ENCODE data around the gene RNF123.

The RNF123 gene

DNA sequence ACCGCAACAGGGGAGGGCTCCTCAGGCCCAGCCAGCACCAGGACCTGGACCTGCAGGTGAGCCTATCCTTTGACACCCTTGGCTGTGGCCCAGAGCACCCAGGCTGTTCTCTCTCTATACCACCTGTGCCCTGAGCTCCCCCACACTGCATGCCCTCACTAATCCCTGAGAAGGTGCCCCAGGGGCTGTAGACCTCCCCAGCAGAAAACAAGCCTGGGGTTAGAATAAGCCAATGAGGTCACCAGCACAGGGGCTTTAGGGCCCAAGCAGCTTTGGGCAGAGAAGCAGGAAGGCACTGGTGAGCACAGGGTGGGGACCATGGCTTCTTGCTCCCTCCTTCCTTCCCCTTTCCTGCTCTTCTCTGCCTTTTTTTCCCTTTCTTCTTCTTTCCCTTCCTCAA, 25.5 kb upstream of the RNF123 start:
- Histone ChIP-seq H3K9ac (ENCODE audit: low read depth, low read length, poor library complexity, severe bottlenecking) (no peak overlapping the region), H3K9me2 (replicated peaks; ENCODE audit: low read depth, low read length) (no peaks in the 10 kb centered on the region), H4K20me1 (ENCODE audit: insufficient read depth, low read length, poor library complexity, severe bottlenecking) (no peaks in the 10 kb centered on the region), H3K9me3 (ENCODE audit: insufficient read depth, low read depth, low read length) (no peaks in the 10 kb centered on the region), H3K79me2 (ENCODE audit: insufficient read depth, low read length) (no peaks in the 10 kb centered on the region), H3K4me2 (ENCODE audit: low read depth, low read length, poor library complexity, severe bottlenecking) (no peak overlapping the region), H3K4me1 (ENCODE audit: insufficient read depth, low read length, poor library complexity, severe bottlenecking) (peaks cover 20% of the 10 kb centered on the region), H2AFZ (ENCODE audit: low read length) (no peak overlapping the region), H3F3A (ENCODE audit: low read depth) (no peaks in the 10 kb centered on the region), H3K27me3 (ENCODE audit: insufficient read depth, low read length, poor library complexity, severe bottlenecking) (no peaks in the 10 kb centered on the region), H3K36me3 (ENCODE audit: insufficient read depth, low read length) (no peaks in the 10 kb centered on the region), H3K4me3 (ENCODE audit: low read length, poor library complexity, severe bottlenecking) (no peak overlapping the region)
- TF ChIP-seq EZH2phosphoT487 (IDR thresholded peaks at IDR 0.05; ENCODE audit: borderline replicate concordance), result no peak
- TF ChIP-seq, protein P1, sequence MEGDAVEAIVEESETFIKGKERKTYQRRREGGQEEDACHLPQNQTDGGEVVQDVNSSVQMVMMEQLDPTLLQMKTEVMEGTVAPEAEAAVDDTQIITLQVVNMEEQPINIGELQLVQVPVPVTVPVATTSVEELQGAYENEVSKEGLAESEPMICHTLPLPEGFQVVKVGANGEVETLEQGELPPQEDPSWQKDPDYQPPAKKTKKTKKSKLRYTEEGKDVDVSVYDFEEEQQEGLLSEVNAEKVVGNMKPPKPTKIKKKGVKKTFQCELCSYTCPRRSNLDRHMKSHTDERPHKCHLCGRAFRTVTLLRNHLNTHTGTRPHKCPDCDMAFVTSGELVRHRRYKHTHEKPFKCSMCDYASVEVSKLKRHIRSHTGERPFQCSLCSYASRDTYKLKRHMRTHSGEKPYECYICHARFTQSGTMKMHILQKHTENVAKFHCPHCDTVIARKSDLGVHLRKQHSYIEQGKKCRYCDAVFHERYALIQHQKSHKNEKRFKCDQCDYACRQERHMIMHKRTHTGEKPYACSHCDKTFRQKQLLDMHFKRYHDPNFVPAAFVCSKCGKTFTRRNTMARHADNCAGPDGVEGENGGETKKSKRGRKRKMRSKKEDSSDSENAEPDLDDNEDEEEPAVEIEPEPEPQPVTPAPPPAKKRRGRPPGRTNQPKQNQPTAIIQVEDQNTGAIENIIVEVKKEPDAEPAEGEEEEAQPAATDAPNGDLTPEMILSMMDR (conservative IDR thresholded peaks at IDR 0.05; ENCODE audit: low read length), result no peak

DNA sequence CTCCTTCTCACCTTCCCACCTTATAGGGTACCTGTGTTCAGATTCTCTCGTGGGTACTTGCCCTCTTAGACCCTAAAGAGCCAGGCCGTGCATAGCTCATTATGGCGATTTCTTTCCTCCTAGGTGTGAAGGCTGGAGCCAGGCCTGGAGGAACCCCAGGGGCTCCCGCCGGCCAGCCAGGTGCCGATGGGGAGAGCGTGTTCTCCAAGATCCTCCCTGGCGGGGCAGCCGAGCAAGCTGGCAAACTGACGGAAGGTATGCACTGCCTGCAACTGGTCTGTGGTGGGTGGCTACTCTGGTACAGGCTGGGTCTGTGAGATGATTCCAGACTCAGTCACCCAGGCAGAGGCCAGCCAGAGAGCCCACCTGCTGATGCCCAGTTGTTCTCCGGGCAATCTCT, 25.1 kb upstream of the RNF123 start:
- Histone ChIP-seq H3K27me3 (ENCODE audit: insufficient read depth, low read length, poor library complexity, severe bottlenecking) (no peaks in the 10 kb centered on the region), H3K9me3 (ENCODE audit: insufficient read depth, low read depth, low read length) (no peaks in the 10 kb centered on the region), H3K79me2 (ENCODE audit: insufficient read depth, low read length) (no peaks in the 10 kb centered on the region), H3K4me1 (ENCODE audit: insufficient read depth, low read length, poor library complexity, severe bottlenecking) (peaks cover 20% of the 10 kb centered on the region), H2AFZ (ENCODE audit: low read length) (no peak overlapping the region), H3K9me2 (replicated peaks; ENCODE audit: low read depth, low read length) (no peaks in the 10 kb centered on the region), H3K36me3 (ENCODE audit: insufficient read depth, low read length) (no peaks in the 10 kb centered on the region), H3K4me2 (ENCODE audit: low read depth, low read length, poor library complexity, severe bottlenecking) (no peak overlapping the region), H4K20me1 (ENCODE audit: insufficient read depth, low read length, poor library complexity, severe bottlenecking) (no peaks in the 10 kb centered on the region), H3K4me3 (ENCODE audit: low read length, poor library complexity, severe bottlenecking) (no peak overlapping the region), H3K9ac (ENCODE audit: low read depth, low read length, poor library complexity, severe bottlenecking) (no peak overlapping the region), H3F3A (ENCODE audit: low read depth) (no peaks in the 10 kb centered on the region)
- TF ChIP-seq, protein P1 (conservative IDR thresholded peaks at IDR 0.05; ENCODE audit: low read length), result no peak
- TF ChIP-seq EZH2phosphoT487 (IDR thresholded peaks at IDR 0.05; ENCODE audit: borderline replicate concordance), result no peak

DNA sequence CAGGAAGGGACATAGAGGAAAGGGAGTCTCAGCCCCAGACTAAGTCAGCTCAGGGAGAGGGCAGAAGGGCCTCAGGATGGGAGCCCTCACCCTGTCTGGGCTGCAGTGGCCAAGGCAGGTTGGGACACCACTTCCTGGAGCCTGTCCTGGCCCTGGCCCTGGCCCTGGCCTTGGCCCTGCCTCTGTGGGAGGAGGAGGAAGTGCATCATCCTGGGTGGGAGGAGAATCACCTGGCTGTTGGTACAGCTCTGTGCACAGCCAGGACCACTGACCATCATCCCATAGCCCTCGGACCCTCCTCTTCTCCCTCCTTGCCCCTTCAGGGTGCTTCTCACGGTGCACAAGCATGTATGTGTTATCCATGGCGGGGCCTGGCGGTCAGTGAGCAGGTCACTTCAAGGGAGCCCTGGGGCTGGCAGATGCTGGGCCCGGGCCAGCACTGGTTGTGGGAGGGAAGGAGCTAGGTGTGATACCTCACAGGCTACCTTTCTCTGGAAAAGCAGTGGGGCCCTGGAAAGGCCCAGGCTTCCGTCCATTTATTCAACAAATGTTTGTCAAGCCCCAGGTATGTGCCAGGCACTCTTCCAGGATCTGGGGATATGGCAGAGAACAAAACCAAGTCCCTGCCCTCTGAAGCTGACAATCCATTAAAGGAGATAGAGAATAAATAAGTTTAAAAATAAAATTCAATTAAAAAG, 23.4 kb upstream of the RNF123 start:
- Histone ChIP-seq H4K20me1 (ENCODE audit: insufficient read depth, low read length, poor library complexity, severe bottlenecking) (no peaks in the 10 kb centered on the region), H3K9me3 (ENCODE audit: insufficient read depth, low read depth, low read length) (no peaks in the 10 kb centered on the region), H3K9me2 (replicated peaks; ENCODE audit: low read depth, low read length) (no peaks in the 10 kb centered on the region), H3K36me3 (ENCODE audit: insufficient read depth, low read length) (no peaks in the 10 kb centered on the region), H3K27me3 (ENCODE audit: insufficient read depth, low read length, poor library complexity, severe bottlenecking) (no peaks in the 10 kb centered on the region), H3K4me3 (ENCODE audit: low read length, poor library complexity, severe bottlenecking) (no peak overlapping the region), H3K4me1 (ENCODE audit: insufficient read depth, low read length, poor library complexity, severe bottlenecking) (peaks cover 12% of the 10 kb centered on the region), H3K79me2 (ENCODE audit: insufficient read depth, low read length) (no peaks in the 10 kb centered on the region), H3K9ac (ENCODE audit: low read depth, low read length, poor library complexity, severe bottlenecking) (peak overlapping the region; percentile 47), H2AFZ (ENCODE audit: low read length) (peak overlapping the region; percentile 46; the same call in 1 of the 2 replicates), H3K4me2 (ENCODE audit: low read depth, low read length, poor library complexity, severe bottlenecking) (no peak overlapping the region), H3F3A (ENCODE audit: low read depth) (no peaks in the 10 kb centered on the region)
- TF ChIP-seq EZH2phosphoT487 (IDR thresholded peaks at IDR 0.05; ENCODE audit: borderline replicate concordance), result no peak
- TF ChIP-seq, protein P1 (conservative IDR thresholded peaks at IDR 0.05; ENCODE audit: low read length), result no peak
